GM12873 (cell line): Measurements from ENCODE around the gene BMPR1A.

Experiments
- CTCF ChIP-seq: IDR thresholded peaks from 2 replicates; pipeline ENCODE4 v1.5.1; 2012; ENCODE audit warnings: low read depth, mild to moderate bottlenecking, moderate library complexity, low read length, control low read depth; ENCODE audit not compliant: insufficient read depth; ENCODE audit errors: missing control alignments

The BMPR1A gene

GRCh38 chr10:86952106-86952505, 195.7 kb downstream of the BMPR1A start:
- TF ChIP-seq CTCF = no peak

GRCh38 chr10:86953747-86954680, 197.6 kb downstream of the BMPR1A start:
- no peak for TF ChIP-seq CTCF

GRCh38 chr10:86954681-86955500, 198.5 kb downstream of the BMPR1A start:
- TF ChIP-seq CTCF = no peak

- TF ChIP-seq CTCF = no peak
These were observed 199.2 kb downstream of the BMPR1A start for GRCh38 chr10:86955501-86956194.

- TF ChIP-seq CTCF = no peak
These were observed 199.9 kb downstream of the BMPR1A start for GRCh38 chr10:86956195-86956847.

- no peak for TF ChIP-seq CTCF
These were observed 200.5 kb downstream of the BMPR1A start for GRCh38 chr10:86956848-86957448.
